Fibroblast of lung (primary cell): ENCODE results near the gene AGAP2.

Experiments
- CTCF ChIP-seq, 2 donors: IDR thresholded peaks in 1 of 2; conservative IDR thresholded peaks in 1 of 2; 1 replicate in 1 of 2; 2 replicates in 1 of 2; pipeline ENCODE4 v1.5.1; 2011 to 2012; ENCODE audit warnings: low read length in 2 of 2, control low read depth in 1 of 2, inconsistent platforms in 1 of 2, low read depth in 1 of 2, mild to moderate bottlenecking in 1 of 2
- EZH2 ChIP-seq: IDR thresholded peaks from 2 replicates; pipeline ENCODE4 v1.5.1; 2012; ENCODE audit warnings: low read length, control low read depth, mild to moderate bottlenecking; ENCODE audit errors: missing control alignments

GRCh38 chr12:57722716-57723629 is 15.6 kb downstream of the AGAP2 start:
- TF ChIP-seq CTCF (conservative IDR thresholded peaks at IDR 0.05 in 1 of 2, IDR thresholded peaks at IDR 0.05 in 1 of 2; ENCODE audit: low read depth in 1 of 2, low read length in 2 of 2) (no peak), EZH2 (no peak)
